Subcutaneous abdominal adipose tissue (tissue), 5 donors: ENCODE measurements around the gene PPP1R15A.
"Not testable (repeated sequence)": the region's sequence is repeated elsewhere in the genome, so short reads cannot be mapped to it uniquely, and the experiment has no call there.

Experiments
- H3K27ac ChIP-seq: one replicate; pipeline ENCODE4 v1.7.0; 2013; ENCODE audit warnings: low read depth, mild to moderate bottlenecking, inconsistent platforms, low read length, moderate library complexity
- H3K27me3 ChIP-seq, 5 donors: one replicate each; pipeline ENCODE4 v1.7.0; 2013; ENCODE audit warnings: low read length in 5 of 5, inconsistent platforms in 1 of 5; ENCODE audit not compliant: control insufficient read depth in 5 of 5, insufficient read depth in 4 of 5
- H3K36me3 ChIP-seq, 5 donors: one replicate each; pipeline ENCODE4 v1.7.0; 2013; ENCODE audit warnings: low read length in 5 of 5; ENCODE audit not compliant: control insufficient read depth in 5 of 5, insufficient read depth in 5 of 5
- H3K4me1 ChIP-seq, 5 donors: one replicate each; pipeline ENCODE4 v1.7.0; 2013; ENCODE audit warnings: low read length in 5 of 5, mild to moderate bottlenecking in 3 of 5, moderate library complexity in 1 of 5; ENCODE audit not compliant: control insufficient read depth in 5 of 5, insufficient read depth in 5 of 5
- H3K4me3 ChIP-seq, 5 donors: one replicate each; pipeline ENCODE4 v1.7.0; 2013; ENCODE audit warnings: low read length in 5 of 5, low read depth in 1 of 5
- H3K9ac ChIP-seq, 5 donors: one replicate each; pipeline ENCODE4 v1.7.0; 2013; ENCODE audit warnings: low read length in 5 of 5, mild to moderate bottlenecking in 4 of 5, moderate library complexity in 3 of 5
- H3K9me3 ChIP-seq, 5 donors: one replicate each; pipeline ENCODE4 v1.7.0; 2013; ENCODE audit warnings: low read length in 5 of 5; ENCODE audit not compliant: control insufficient read depth in 5 of 5
- donor health status: healthy.
- donor health status: healthy.
- donor health status: healthy.
- donor health status: healthy.
- donor health status: healthy.

Gene PPP1R15A

DNA sequence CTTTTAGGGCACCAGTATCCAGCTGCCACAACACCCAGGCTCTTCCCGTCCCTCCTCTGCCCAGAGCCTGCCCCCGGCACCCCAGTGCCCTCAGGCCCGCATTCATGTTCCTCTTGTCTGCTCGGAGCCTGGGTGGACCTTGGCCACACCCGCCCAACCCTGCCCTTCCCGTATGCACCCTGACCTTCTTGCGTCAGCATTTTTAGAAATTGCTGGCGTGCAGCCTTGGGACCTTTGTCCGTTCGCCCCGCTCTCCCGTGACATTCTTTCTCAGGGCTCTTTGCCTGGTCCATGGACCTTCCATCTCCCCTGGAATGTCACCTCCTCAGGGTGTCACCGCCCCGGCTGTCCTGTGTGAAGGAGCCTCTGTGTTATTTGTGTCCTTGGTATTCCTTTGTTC, 35.5 kb downstream of the PPP1R15A start:
- H3K4me3 ChIP-seq = no peak overlapping the region
- H3K9me3 ChIP-seq = no peaks in the 10 kb centered on the region
- H3K36me3 ChIP-seq = peaks cover 5 to 81% (median 55%) of the 10 kb centered on the region in 5 donors
- no peak overlapping the region for H3K9ac ChIP-seq
- peaks cover 0 to 9% (median 7%) of the 10 kb centered on the region in 5 donors for H3K4me1 ChIP-seq
- H3K27me3 ChIP-seq = no peaks in the 10 kb centered on the region
- H3K27ac ChIP-seq = no peak overlapping the region

DNA sequence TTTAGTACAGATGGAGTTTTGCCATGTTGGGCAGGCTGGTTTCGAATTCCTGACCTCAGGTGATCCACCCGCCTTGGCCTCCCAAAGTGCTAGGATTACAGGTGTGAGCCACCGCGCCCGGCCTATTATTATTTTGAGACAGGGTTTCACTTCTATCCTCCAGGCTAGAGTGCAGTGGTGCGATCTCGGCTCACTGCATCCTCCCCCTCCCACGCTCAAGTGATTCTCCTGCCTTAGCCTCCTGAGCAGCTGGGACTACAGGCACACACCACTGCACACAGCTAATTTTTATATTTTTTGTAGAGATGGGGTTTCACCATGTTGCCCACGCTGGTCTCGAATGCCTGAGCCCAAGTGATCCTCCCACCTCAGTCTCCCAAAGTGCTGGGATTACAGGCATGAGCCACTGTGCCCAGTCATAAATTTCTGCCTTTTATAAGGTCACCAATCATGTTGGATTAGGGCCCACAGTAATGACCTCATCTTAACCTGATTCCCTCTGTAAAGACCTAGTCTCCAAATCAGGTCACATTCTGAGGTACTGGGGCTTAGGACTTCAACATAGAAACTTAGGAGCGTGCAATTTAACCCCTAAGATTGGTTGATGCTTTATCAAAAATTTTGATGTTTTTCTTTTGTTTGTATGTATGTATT, 37.3 kb downstream of the PPP1R15A start:
- not testable (repeated sequence) for H3K4me1 ChIP-seq, H3K27ac ChIP-seq
- peaks cover 8 to 90% (median 69%) of the 10 kb centered on the region in 5 donors for H3K36me3 ChIP-seq

DNA sequence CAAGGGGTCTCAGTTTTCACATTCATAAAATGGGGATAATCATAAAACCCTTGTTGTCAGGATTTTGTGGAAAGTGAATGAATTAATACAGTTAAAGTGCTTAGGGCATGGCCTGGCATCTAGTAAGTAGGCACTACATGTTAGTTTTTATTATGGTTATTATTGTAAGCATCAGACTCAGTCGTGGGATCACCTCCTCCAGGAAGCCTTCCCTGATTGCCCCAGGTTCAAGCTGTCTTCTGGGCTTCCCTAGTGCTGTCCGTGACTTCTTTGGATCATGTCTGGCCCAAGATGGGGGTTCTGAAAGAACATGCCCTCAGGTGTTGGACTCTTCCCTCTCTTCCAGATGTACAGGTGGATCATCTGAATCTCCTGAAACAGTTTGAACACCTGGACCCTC, 38.6 kb downstream of the PPP1R15A start:
- H3K4me1 ChIP-seq = peaks cover 0 to 8% (median 6%) of the 10 kb centered on the region in 5 donors
- peaks cover 8 to 85% (median 63%) of the 10 kb centered on the region in 5 donors for H3K36me3 ChIP-seq
- H3K9ac ChIP-seq = no peak overlapping the region
- H3K27me3 ChIP-seq = no peaks in the 10 kb centered on the region
- H3K9me3 ChIP-seq = no peaks in the 10 kb centered on the region
- no peak overlapping the region for H3K27ac ChIP-seq
- no peak overlapping the region for H3K4me3 ChIP-seq

More for the DNA sequence above, 37.3 kb downstream of the PPP1R15A start:
- not testable (repeated sequence) for H3K4me3 ChIP-seq, H3K9me3 ChIP-seq, H3K27me3 ChIP-seq, H3K9ac ChIP-seq

DNA sequence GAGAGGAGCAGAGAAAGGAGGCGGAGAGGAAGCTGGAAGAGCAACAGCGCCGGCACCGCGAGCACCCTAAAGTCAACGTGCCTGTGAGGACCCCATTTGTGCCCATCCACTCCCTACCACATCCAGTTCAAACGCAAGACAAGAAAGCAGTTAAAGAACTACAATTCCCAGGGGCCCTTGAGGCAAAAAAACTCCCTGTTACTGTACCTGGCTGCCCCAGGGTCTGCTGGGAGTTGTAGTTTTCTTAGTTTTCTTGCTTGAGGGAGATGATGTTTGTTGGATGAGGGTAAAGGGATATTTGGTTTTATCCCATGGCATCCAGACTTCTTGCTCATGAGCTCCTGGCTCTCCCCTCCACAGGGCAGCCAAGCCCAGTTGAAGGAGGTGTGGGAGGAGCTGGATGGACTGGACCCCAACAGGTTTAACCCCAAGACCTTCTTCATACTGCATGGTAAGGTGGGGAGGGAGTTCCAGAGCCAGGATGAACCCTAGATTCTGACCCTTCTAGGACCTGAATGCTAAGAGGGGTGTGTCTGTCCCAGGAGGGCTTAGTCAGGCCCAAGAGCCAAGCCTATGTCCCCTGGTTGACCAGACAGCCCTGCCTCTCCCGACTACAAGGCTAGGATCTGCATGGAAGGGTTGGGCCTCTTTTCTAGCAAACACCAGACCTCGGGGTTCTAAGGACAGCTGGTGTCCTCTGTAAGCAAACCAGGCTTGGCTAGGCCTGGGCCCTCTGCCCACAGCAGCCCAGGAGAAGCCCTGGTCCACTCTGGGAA, 41.1 kb downstream of the PPP1R15A start:
- no peaks in the 10 kb centered on the region for H3K9me3 ChIP-seq
- peak overlapping the region in 1 of 5 donors; percentile 48 for H3K9ac ChIP-seq
- H3K4me1 ChIP-seq = peaks cover 0 to 5% (median 0%) of the 10 kb centered on the region in 5 donors
- H3K4me3 ChIP-seq = no peak overlapping the region
- H3K27me3 ChIP-seq = no peaks in the 10 kb centered on the region
- no peak overlapping the region for H3K27ac ChIP-seq
- peaks cover 8 to 86% (median 66%) of the 10 kb centered on the region in 5 donors for H3K36me3 ChIP-seq

DNA sequence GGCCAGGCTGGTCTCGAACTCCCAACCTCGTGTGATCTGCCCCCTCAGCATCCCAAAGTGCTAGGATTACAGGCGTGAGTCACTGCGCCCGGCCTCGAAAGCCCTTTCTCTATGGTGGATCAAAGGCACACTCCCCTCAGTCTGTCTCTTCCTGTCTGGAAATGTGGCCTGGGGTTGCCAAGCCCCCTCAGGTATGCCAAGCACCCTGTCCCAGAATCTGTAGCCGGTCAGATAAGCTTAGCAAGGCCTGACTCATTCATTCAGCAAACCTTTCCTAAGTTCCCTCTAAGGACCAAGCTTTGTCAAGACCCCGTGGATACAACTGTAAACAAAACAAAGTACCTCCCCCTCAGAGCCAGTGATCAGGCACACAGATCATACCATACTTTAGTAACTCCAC, 42.0 kb downstream of the PPP1R15A start:
- H3K36me3 ChIP-seq = peaks cover 8 to 88% (median 72%) of the 10 kb centered on the region in 5 donors
- no peak overlapping the region for H3K9ac ChIP-seq
- no peaks in the 10 kb centered on the region for H3K27me3 ChIP-seq

DNA sequence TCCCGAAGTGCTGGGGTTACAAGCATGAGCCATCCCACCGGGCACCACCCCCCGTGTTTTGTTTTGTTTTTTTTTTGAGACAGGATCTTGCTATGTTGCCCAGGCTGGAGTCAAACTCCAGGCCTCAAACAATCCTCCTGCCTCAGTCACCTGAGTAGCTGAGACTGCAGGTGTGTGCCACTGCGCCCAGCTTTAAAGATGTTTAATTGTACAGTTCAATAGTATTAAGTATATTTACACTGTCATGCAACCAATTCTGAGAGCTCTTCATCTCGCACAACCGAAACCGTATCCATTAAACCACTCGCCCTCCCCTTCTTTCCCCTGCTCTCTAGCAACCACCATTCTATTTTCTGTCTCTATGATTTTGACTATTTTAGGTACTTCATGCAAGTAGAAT, 43.5 kb downstream of the PPP1R15A start:
- peaks cover 6 to 86% (median 71%) of the 10 kb centered on the region in 5 donors for H3K36me3 ChIP-seq
- H3K27ac ChIP-seq = no peak overlapping the region
- no peak overlapping the region for H3K9ac ChIP-seq

More for the DNA sequence above, 42.0 kb downstream of the PPP1R15A start:
- H3K9me3 ChIP-seq = no peaks in the 10 kb centered on the region
- H3K4me3 ChIP-seq = no peak overlapping the region
- peaks cover 0 to 2% (median 0%) of the 10 kb centered on the region in 5 donors for H3K4me1 ChIP-seq
- H3K27ac ChIP-seq = no peak overlapping the region

DNA sequence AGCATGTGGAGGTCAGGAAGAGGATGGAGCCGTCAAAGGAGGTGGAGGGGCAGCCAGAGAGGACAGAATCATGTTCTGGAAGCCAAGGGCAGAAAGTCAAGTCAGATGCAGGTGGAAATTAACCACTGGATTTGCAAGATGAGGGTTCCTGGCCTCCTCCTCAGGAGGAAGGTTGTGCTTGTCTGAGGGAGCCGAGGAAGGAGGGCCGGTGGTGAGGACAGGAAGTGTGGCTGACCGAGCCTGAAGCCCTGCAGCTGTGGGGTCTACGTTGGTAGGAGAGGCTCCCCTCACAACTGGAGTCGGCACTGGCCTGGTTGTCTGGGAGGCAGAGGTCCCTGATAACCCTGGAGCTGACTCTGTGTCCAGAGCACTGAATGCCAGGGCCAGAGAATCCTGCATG, 45.9 kb downstream of the PPP1R15A start:
- Histone ChIP-seq H3K27ac (no peak overlapping the region), H3K4me3 (no peak overlapping the region), H3K9ac (no peak overlapping the region), H3K4me1 (no peaks in the 10 kb centered on the region), H3K27me3 (no peaks in the 10 kb centered on the region), H3K9me3 (no peaks in the 10 kb centered on the region), H3K36me3 (peaks cover 2 to 85% (median 70%) of the 10 kb centered on the region in 5 donors)

More for the DNA sequence above, 43.5 kb downstream of the PPP1R15A start:
- Histone ChIP-seq H3K9me3 (no peaks in the 10 kb centered on the region), H3K4me3 (no peak overlapping the region), H3K27me3 (no peaks in the 10 kb centered on the region), H3K4me1 (no peaks in the 10 kb centered on the region)

DNA sequence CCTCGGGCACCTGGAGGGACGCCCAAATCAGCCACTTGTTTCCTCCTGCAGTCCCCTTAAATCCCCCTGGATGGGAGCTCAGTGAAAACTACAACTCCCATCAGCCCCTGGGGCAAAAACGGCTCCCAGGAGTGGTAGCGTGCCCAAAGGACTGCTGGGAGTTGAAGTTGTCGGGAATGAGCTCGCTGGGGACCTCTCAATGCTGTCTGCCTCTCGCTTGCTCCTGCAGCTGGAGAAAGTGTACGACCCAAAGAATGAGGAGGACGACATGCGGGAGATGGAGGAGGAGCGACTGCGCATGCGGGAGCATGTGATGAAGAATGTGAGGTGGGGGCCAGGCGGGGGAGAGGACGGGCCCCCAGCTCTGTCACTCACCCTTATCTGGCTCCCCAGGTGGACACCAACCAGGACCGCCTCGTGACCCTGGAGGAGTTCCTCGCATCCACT, 46.6 kb downstream of the PPP1R15A start:
- Histone ChIP-seq H3K36me3 (peaks cover 2 to 82% (median 65%) of the 10 kb centered on the region in 5 donors), H3K9ac (no peak overlapping the region), H3K27me3 (no peaks in the 10 kb centered on the region), H3K4me3 (no peak overlapping the region), H3K9me3 (no peaks in the 10 kb centered on the region), H3K27ac (no peak overlapping the region), H3K4me1 (no peaks in the 10 kb centered on the region)

DNA sequence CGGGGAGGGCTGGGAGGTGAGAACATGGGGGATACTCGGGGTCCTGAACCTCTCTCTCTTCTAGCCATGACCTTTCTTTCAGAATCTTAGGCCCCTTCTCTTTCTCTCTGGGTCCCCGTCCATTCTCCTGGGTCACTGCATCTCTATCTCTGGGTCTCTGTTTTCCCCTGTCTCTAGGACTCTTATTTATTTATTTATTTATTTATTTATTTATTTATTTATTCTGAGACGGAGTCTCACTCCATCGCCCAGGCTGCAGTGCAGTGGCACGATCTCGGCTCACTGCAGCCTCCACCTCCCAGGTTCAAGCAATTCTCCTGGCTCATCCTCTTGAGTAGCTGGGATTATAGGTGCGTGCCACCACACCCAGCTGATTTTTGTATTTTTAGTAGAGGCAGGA, 47.0 kb downstream of the PPP1R15A start:
- not testable (repeated sequence) for H3K27me3 ChIP-seq, H3K27ac ChIP-seq, H3K4me1 ChIP-seq, H3K9me3 ChIP-seq, H3K4me3 ChIP-seq, H3K9ac ChIP-seq
- peaks cover 2 to 78% (median 62%) of the 10 kb centered on the region in 5 donors for H3K36me3 ChIP-seq

DNA sequence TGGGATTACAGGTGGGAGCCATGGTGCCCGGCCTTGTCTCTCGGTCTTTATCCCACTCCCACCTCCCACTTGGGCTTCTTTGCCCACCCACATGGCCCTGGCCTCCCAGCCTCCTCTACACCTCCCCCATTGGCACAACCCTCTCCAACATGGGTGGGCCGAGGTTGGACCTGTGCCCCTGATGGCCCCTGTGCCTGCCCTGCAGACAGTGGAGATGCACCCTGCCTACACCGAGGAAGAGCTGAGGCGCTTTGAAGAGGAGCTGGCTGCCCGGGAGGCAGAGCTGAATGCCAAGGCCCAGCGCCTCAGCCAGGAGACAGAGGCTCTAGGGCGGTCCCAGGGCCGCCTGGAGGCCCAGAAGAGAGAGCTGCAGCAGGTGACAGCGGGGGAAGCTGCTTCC, 48.7 kb downstream of the PPP1R15A start:
- H3K4me3 ChIP-seq = no peak overlapping the region
- H3K9ac ChIP-seq = no peak overlapping the region
- peaks cover 0 to 67% (median 52%) of the 10 kb centered on the region in 5 donors for H3K36me3 ChIP-seq
- H3K27me3 ChIP-seq = no peaks in the 10 kb centered on the region
- H3K9me3 ChIP-seq = no peaks in the 10 kb centered on the region
- no peak overlapping the region for H3K27ac ChIP-seq
- no peaks in the 10 kb centered on the region for H3K4me1 ChIP-seq
